Keratinocyte (primary cell): ENCODE measurements around the gene SDE2. TPM values are rescaled to one million over a fixed set of nuclear protein-coding genes. Genes with fewer than 3 reads are reported as not detected.

Experiments used
- DNase-seq: peaks from one replicate; pipeline ENCODE4 v3.0.0-alpha.2; 2011; ENCODE audit warnings: low read depth, missing footprints, low spot score
- FAIRE-seq: peaks from 2 replicates; lab custom pipeline; 2011; peaks lifted over from hg19 to GRCh38; lab: Jason Lieb, UNC
- H2AFZ ChIP-seq: 2 replicates; pipeline ENCODE4 v1.6.0; 2012; ENCODE audit warnings: low read length, control low read depth, inconsistent platforms; ENCODE audit not compliant: control insufficient read depth
- H3K27ac ChIP-seq: 2 replicates; pipeline ENCODE4 v1.5.1; 2011; ENCODE audit warnings: low read length; ENCODE audit not compliant: control insufficient read depth, insufficient read depth
- H3K27me3 ChIP-seq: 3 replicates; pipeline ENCODE4 v1.6.0; 2011; ENCODE audit warnings: low read length; ENCODE audit not compliant: control insufficient read depth, insufficient read depth; ENCODE audit errors: extremely low read depth
- H3K36me3 ChIP-seq, 2 experiments: 2 replicates in 1 of 2; 3 replicates in 1 of 2; pipeline ENCODE4 v1.5.1; 2011; ENCODE audit warnings: low read length in 2 of 2, mild to moderate bottlenecking in 1 of 2; ENCODE audit not compliant: control insufficient read depth in 2 of 2, insufficient read depth in 2 of 2; ENCODE audit errors: extremely low read depth in 1 of 2
- H3K4me1 ChIP-seq: 3 replicates; pipeline ENCODE4 v1.5.1; 2011; ENCODE audit warnings: low read length; ENCODE audit not compliant: control insufficient read depth, insufficient read depth; ENCODE audit errors: extremely low read depth
- H3K4me2 ChIP-seq: 3 replicates; pipeline ENCODE4 v1.6.0; 2011; ENCODE audit warnings: low read depth, low read length; ENCODE audit not compliant: control insufficient read depth, insufficient read depth; ENCODE audit errors: extremely low read depth
- H3K4me3 ChIP-seq, 3 experiments: fragments of 200-600 bp in 1 of 3; sonication (generic) in 1 of 3; 2 replicates in 2 of 3; 3 replicates in 1 of 3; pipeline ENCODE4 v1.5.1; 2011 to 2016; ENCODE audit warnings: low read length in 3 of 3, mild to moderate bottlenecking in 3 of 3, control low read depth in 2 of 3, inconsistent platforms in 1 of 3, low read depth in 1 of 3, mixed read lengths in 1 of 3, mixed run types in 1 of 3, moderate library complexity in 1 of 3; ENCODE audit not compliant: control insufficient read depth in 2 of 3, insufficient read depth in 2 of 3; ENCODE audit errors: extremely low read depth in 1 of 3
- H3K79me2 ChIP-seq: 2 replicates; pipeline ENCODE4 v1.6.0; 2012; ENCODE audit warnings: low read length; ENCODE audit not compliant: control insufficient read depth, insufficient read depth
- H3K9ac ChIP-seq: 3 replicates; pipeline ENCODE4 v1.6.0; 2011; ENCODE audit warnings: low read length; ENCODE audit not compliant: control insufficient read depth, insufficient read depth; ENCODE audit errors: extremely low read depth
- H3K9me1 ChIP-seq: 3 replicates; pipeline ENCODE4 v1.6.0; 2011; ENCODE audit warnings: low read length; ENCODE audit not compliant: control insufficient read depth, insufficient read depth; ENCODE audit errors: extremely low read depth
- H3K9me3 ChIP-seq: 2 replicates; pipeline ENCODE4 v1.5.1; 2012; ENCODE audit warnings: low read depth, low read length; ENCODE audit not compliant: control insufficient read depth
- H4K20me1 ChIP-seq: 3 replicates; pipeline ENCODE4 v1.6.0; 2011; ENCODE audit warnings: low read length; ENCODE audit not compliant: control insufficient read depth, insufficient read depth; ENCODE audit errors: extremely low read depth
- CTCF ChIP-seq, 3 experiments: IDR thresholded peaks in 1 of 3; conservative IDR thresholded peaks in 1 of 3; optimal IDR thresholded peaks in 1 of 3; 2 replicates in 2 of 3; 3 replicates in 1 of 3; pipeline versions ENCODE3 to v1.5.1; 2011; ENCODE audit warnings: low read length in 3 of 3, mild to moderate bottlenecking in 3 of 3, moderate library complexity in 2 of 3, control low read depth in 1 of 3, inconsistent platforms in 1 of 3; ENCODE audit not compliant: insufficient read depth in 2 of 3; ENCODE audit errors: extremely low read depth in 1 of 3
- EZH2 ChIP-seq: IDR thresholded peaks from one replicate; pipeline ENCODE4 v1.6.1; 2012; ENCODE audit warnings: inconsistent platforms, mild to moderate bottlenecking, low read length, moderate library complexity
- dilution Hi-C: fragments of 300-500 bp; cut with MboI; formaldehyde crosslinking; loops from one replicate; pipeline ENCODE4 v1.7.0; 2020; ENCODE audit warnings: low sequenced_read_pairs; ENCODE audit not compliant: extremely low pct_ligation_motif_present
- polyA plus RNA-seq, 5 experiments: library from polyadenylated mRNA; depleted of rRNA in 3 of 5; stranded (reverse) in 3 of 5; stranded (forward) in 1 of 5; unstranded in 1 of 5; fragments of >200 nt; gene quantifications; 1 replicate in 1 of 5; 2 replicates in 3 of 5; 3 replicates in 1 of 5; pipeline versions ENCODE4 v1.2.1 to v1.2.3, GENCODE V29; 2011 to 2012; ENCODE audit warnings: missing spikeins in 2 of 5, low read depth in 1 of 5, low replicate concordance in 1 of 5

Gene SDE2
- polyA plus RNA-seq, 1 donor (not counting 4 experiments of a cell fraction or from before 2014, with no cell fraction given) = 15.9 TPM

- peaks cover 16% of the 10 kb centered on the region for H3K27me3 ChIP-seq
- no peaks in the 10 kb centered on the region for H3K79me2 ChIP-seq
- no peaks in the 10 kb centered on the region for H3K9me1 ChIP-seq
- H3K4me1 ChIP-seq = peaks cover 6% of the 10 kb centered on the region
- no peak overlapping the region for H2AFZ ChIP-seq
- TF ChIP-seq CTCF (optimal IDR thresholded peaks at IDR 0.05 in 1 of 3, IDR thresholded peaks at IDR 0.05 in 1 of 3, conservative IDR thresholded peaks at IDR 0.05 in 1 of 3; ENCODE audit: extremely low read depth in 1 of 3, insufficient read depth in 2 of 3, low read length in 3 of 3) = no peak
- no peak for TF ChIP-seq EZH2
- H4K20me1 ChIP-seq = no peaks in the 10 kb centered on the region
- dilution Hi-C loops = no loop called here
- H3K27ac ChIP-seq = no peak overlapping the region
- DNase-seq = no peak
- H3K4me3 ChIP-seq = no peak overlapping the region
- no peak for FAIRE-seq
- H3K9me3 ChIP-seq = no peaks in the 10 kb centered on the region
- no peak overlapping the region for H3K9ac ChIP-seq
- H3K4me2 ChIP-seq = no peak overlapping the region
- H3K36me3 ChIP-seq = no peaks in the 10 kb centered on the region
Observed at GRCh38 chr1:225946082-225946620, 53.0 kb downstream of the SDE2 start.

GRCh38 chr1:225945564-225945963 is 53.6 kb downstream of the SDE2 start:
- DNase-seq (no peak), FAIRE-seq (no peak)
- Histone ChIP-seq H4K20me1 (no peaks in the 10 kb centered on the region), H3K4me1 (peaks cover 6% of the 10 kb centered on the region), H3K9me1 (no peaks in the 10 kb centered on the region), H3K27ac (no peak overlapping the region), H2AFZ (no peak overlapping the region), H3K36me3 (no peaks in the 10 kb centered on the region), H3K9me3 (no peaks in the 10 kb centered on the region), H3K4me3 (no peak overlapping the region), H3K27me3 (peaks cover 16% of the 10 kb centered on the region), H3K79me2 (no peaks in the 10 kb centered on the region), H3K9ac (no peak overlapping the region), H3K4me2 (no peak overlapping the region)
- dilution Hi-C loops = no loop called here
- TF ChIP-seq CTCF (optimal IDR thresholded peaks at IDR 0.05 in 1 of 3, IDR thresholded peaks at IDR 0.05 in 1 of 3, conservative IDR thresholded peaks at IDR 0.05 in 1 of 3; ENCODE audit: extremely low read depth in 1 of 3, insufficient read depth in 2 of 3, low read length in 3 of 3) (no peak), EZH2 (no peak)
